ENCODE data around the gene OR2A5.
"Not testable (repeated sequence)": the region's sequence is repeated elsewhere in the genome, so short reads cannot be mapped to it uniquely, and the experiment has no call there.

Gene OR2A5, protein sequence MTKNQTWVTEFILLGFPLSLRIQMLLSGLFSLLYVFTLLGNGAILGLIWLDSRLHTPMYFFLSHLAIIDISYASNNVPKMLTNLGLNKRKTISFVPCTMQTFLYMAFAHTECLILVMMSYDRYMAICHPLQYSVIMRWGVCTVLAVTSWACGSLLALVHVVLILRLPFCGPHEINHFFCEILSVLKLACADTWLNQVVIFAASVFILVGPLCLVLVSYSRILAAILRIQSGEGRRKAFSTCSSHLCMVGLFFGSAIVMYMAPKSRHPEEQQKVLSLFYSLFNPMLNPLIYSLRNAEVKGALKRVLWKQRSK

DNA sequence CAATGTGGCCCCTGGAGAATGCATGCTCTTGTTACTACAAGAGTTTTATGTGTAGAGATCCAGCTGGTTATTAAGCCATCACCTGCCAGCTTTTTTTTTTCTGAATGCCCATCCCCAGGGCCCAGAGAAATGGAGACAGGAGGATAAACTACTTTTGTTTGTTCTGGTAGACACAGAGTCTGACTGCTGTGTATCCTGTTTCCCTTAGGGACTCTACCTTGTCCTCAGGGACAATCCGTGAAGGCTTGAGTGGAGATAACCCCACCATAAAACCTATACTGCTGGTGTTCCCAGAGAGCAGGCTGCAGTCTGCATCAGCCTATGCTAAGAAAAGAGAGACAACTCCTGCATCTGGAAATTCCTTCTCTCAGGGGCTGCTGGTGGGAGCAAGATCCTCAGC lies at the start of gene OR2A5:
OR2A5 (plus strand) TSS at position 301 of the 400 bp plus-strand sequence. CDS start 1,454 bp downstream, outside the sequence.
- DNase-seq (ENCODE audit: low spot score), result no peak

DNA sequence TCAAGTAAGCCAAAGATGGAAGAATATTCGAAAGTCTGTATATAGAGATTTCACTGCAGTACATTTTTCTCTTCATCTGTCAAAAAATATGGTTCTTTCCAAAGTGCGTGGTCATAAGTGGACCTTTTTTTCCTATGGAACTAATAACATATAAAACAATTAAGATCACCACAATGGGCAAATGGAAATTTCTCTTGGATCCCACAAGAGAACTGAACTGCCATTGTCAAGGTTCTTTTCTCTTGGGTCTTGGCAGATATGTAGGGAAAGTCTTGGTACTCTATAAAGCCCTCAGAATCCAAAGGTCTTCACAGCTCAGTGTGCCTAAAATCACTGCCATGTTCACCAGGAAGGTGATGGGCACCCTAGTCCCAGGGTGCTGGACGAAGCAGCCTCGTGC lies 48.7 kb upstream of the OR2A5 start, which contains the start of gene OR6B1:
OR6B1 (plus strand) TSS at position 301 of the 400 bp plus-strand sequence. CDS start 3,677 bp downstream, outside the sequence.
- no peak for DNase-seq (ENCODE audit: low spot score)

DNA sequence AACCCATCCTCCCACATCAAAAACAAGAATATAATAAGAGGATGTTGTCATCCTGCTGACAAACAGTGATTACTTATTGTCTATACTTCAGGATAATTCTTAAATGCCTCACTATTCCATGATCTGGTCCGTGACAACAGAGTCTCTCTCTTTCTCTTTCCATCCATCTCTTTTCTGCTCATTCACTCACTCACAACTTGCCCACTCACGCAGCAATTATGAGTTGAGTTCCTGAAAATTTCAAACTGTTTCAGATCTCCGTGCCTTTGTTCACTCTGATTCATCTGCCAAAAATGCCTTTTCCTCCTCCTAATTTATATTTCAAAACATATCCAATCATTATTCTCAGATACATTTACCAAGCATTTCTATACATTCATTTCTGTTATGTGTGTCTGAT lies 47.2 kb upstream of the OR2A5 start:
- DNase-seq (ENCODE audit: low spot score), result no peak

DNA sequence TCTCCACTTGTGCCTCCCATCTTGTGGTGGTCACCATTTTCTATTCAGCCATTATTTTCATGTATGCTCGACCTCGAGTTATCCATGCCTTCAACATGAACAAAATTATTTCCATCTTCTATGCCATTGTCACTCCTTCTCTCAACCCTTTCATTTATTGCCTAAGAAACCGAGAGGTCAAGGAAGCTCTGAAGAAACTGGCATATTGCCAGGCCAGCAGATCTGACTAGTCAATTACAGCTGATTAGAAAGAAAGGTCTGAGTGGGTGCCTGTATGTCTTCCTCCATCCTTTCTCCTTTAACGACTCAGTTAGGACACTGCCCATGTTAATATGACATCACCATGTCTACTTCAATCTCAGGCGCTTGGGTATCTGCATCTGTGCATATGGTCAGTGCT lies 44.0 kb upstream of the OR2A5 start:
- DNase-seq (ENCODE audit: low spot score), result no peak

DNA sequence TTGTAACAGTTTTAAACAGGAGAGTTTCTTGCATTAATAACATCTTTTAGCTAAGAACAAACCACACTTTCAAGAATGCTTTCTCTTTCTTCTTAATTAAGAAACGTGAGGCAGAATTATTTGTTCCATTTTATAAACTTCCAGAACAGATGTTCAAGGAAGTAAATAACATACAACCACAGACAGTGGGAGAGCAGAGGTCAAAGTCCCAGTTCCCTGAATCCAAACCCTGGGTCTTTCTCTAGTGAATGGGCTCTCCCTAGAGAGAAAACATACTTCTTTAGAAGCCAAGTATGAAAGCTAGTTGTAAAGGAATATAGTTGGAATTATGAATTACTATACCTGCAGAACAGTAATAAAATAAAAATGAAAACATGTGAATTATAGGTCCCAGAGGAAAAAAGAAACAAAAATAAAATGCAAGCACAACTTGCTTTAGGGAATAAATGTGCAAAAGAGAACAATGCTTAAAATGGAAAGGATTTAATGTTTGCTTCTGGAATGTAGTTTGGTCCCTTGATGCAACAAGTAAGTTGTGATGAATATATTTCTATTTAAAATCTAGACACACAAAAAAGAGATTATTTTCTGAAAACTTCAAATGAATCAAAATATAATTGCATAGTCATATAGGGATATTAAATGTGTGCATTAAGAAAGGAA lies 42.6 kb upstream of the OR2A5 start:
- DNase-seq (ENCODE audit: low spot score), result no peak

DNA sequence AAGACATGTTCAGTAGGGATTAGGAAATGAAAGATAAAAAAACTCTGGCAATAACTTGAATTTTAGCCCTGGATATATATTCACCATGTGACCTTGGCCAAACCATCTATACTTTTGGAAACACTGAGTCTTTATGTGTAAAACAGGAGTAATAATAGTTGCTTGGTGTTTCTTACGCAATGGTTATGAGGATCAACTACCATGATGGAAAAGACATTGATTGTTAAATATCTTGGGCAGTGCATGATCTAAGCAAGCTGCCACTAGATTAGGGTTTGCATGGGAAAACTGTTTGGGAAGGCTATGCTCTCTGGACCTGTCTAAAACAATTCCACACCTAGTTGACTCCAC lies 42.1 kb upstream of the OR2A5 start:
- DNase-seq (ENCODE audit: low spot score), result no peak

DNA sequence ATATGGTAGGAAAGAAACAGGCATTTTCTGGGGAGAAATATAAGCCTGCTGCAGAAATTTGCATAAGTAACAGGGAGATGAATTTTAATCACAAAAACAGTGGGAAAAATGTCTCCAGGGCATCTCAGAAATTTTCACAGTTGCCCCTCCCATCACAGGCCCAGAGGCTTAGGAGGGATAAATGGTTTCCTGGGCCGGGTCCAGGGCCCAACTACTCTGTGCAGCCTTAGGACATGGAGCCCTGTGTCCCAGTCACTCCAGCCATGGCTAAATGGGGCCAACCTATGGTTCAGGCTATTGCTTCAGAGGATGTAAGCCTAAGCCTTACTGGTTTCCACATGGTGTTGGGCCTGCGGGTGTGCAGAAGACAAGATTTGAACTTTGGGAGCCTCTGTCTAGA lies 39.4 kb upstream of the OR2A5 start:
- DNase-seq (ENCODE audit: low spot score), result no peak

DNA sequence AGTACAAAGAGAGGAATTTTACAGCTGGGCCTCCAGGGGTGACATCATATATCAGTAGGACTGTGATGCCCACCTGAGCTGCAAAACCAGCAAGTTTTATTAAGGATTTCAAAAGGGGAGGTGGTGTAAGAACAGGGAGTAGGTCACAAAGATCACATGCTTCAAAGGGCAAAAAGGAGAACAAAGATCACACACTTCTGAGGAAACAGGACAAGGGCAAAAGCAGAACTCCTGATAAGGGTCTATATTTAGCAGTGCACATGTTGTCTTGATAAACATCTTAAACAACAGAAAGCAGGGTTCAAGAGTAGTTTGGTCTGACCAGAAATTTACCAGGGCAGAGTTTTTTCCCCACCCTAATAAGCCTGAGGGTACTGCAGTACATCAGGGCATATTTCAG lies 38.7 kb upstream of the OR2A5 start:
- DNase-seq (ENCODE audit: low spot score), result not testable (repeated sequence)

DNA sequence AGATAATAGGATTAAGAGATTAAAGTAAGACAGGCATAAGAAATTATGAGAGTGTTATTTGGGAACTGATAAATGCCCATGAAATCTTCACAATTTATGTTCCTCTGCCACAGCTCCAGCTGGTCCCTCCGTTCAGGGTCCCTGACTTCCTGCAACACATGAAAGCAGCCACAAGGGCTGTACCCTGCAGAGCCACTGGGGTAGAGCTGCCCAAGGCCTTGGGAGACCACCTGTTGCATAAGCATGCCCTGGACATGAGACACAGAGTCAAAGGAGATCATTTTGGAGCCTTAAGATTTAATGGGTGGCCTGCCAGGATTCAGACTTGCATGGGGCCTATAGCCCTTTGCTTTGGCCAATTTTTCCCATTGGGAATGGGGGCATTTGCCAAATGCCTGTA lies 37.9 kb upstream of the OR2A5 start:
- DNase-seq (ENCODE audit: low spot score), result not testable (repeated sequence)

DNA sequence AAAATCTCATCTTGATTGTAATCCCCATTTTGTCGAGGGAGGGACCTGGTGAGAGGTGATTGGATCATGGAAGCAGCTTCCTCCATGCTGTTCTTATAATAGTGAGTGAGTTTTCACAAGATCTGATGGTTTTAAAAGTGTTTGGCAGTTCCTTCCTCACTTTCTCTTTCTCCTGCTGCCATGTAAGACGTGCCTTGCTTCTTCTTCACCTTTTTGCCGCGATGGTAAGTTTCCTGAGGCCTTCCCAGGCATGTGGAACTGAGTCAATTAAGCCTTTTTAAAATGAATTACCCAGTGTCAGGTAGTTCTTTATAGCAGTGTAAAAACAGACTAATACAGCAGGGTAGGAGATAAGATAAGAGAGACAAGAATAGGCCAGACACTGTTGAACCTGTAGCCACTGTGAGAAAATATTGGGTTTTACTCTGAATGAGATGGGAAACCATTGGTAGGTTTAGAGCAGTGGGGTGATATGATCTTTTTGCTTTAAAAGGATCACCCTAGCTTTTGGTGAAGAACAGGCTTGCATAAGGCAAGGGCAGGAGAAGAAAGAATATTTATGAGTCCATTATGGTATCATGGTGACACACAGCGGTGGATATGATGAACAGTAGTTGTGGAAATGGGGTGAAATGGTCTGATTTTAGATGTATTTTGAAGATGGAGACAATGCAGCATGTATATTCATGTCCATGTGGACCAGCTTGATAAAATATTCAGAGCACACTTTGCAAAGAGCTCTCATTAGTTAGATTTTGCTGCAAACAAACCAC lies 37.1 kb upstream of the OR2A5 start:
- DNase-seq (ENCODE audit: low spot score), result no peak

DNA sequence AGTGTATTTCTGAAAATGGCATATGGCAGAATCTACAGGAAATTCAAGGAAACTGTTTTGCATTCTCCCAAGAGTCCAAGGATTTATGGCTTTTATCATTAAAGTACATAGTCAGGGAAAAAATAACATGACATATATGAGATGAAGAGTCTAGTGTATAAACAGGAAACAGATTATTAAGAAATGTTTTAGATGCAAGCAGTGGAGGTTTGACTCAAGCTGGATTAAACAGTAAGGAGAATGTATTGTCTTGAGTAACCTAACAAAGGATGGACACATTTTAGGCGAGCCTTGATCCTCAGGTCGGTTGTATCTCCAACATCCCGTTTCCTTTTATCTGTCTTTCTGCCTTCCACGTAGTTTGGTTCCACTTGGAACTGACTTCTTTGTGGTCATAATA lies 30.7 kb upstream of the OR2A5 start:
- DNase-seq (ENCODE audit: low spot score), result no peak

DNA sequence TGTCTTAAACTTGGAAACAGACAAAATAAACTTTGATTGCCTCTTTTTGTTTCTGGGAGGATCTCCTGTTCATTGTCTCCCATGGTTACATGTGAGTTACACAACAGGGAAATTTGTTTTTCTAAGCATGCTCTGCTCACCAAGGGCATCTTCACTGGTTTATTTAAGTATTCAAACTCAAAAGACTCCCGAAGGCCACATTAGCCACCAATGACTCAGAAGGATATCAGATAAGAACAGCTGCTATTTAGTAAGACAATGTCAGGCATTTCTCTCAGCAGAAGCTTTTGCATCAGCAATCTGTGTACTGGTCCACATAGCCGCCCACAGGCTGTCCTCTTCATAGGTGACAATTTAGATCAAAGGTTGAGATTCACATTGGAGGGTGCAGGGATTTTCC lies 29.3 kb upstream of the OR2A5 start:
- DNase-seq (ENCODE audit: low spot score), result no peak

DNA sequence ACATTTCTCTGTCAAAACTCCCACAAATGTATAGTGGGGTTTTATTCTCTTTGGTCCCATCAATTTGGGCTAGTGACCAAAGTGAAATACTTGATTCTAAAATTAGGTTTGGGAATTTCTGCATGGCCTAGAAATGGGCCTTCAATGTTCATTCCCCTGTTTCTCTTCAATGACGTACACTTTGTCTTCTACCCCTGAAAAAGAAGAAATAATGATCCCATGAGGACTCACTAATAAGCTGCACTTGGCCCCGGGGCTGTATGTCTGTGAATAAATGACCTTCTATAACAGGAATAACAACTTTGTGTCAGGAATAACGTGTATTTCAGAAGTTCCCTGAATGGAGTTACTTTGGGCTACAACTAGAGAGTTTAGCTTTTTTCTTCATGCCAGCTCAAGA lies 28.4 kb upstream of the OR2A5 start:
- no peak for DNase-seq (ENCODE audit: low spot score)

DNA sequence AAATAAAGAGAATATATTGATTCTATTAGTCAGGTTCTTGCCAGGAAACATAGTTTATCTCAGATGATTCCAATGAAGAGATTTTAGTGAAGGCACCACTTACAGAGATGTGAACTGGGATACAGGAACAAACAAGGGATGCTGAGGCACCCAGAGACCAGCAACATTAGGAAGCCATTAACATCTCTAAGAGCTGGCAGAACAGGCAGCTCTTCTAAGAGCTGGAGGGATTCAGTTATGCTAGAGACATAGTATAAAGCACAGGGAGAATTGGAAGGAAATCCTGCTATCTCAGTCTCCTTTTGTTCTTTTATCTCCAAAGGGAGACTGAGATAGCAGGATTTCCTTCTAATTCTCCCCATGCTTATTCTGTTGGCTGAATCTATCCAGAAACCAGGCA lies 26.6 kb upstream of the OR2A5 start:
- DNase-seq (ENCODE audit: low spot score), result no peak

DNA sequence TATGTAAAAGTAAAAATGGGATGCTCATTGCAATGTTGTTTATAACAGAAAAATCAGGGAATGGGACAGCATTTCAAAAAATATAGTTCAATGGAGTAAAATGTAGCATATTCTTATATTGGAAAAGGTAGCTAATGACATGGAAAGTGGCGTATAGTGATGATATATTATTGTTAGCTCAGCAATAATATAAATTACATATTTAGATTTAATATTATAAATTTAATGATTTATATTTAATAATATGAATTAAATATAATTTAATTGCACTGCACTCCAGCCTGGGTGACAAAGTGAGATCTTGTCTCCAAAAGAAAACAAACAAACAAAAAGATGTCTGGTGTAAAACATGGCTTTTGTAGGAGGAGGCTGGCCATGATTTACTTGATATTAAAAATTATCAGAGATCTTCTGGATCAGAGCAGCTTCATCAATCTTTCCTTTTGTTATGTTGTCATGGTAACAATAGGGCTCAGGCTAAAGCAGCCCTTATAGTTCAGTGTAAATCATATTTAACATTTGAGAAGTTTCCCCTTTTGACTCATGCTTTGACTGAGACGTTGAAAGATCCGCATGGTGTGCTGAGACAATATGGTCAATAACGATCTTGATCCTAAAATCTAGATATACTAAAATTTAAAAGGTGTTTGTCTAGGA lies 25.4 kb upstream of the OR2A5 start:
- DNase-seq (ENCODE audit: low spot score), result no peak

DNA sequence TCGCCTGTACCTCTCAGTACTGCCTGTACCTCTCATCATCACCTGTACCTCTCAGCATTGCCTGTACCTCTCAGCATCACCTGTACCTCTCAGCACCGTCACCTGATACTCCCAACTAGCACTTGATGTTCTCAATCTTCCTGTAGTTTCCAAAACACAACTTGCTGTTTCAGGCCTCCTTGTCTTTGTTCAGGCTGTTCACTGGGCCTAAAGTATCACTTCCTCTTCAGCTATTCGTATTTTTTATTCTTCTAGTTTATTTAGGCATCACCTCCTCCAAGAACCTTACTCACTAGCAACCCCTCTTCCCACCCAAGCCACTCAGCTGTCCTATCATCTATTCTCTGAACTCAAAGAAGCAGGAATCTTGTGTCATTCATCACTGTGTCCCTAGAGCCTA lies 24.5 kb upstream of the OR2A5 start:
- no peak for DNase-seq (ENCODE audit: low spot score)

DNA sequence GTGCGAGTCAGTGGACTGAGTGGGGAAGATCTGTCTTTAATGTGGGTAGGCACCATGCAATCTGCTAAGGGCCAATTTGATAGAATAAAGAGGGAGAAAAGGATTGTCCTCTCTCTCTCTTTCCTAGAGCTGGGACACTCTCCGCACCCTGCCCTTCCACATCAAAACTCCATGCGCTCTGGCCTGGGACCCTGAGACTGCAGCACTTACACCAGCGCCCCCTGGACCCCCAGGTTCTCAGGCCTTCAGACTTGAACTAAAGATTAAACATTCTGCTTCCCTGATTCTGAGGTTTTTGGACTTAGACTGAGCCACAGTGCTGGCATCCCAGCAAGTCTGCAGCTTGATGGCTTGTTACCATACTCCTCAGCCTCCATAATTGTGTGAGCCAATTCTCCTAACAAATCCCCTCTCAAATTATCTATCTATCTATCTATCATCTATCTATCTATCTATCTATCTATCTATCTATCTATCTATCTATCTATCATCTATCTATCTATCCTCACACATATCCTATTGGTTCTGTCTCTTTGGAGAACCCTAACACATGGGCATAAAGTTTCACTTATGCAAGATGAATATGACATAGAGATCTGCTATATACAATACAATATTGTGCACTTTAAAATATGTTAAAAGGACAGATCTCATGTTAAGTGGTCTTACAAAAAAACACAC lies 22.4 kb upstream of the OR2A5 start:
- DNase-seq (ENCODE audit: low spot score), result no peak

DNA sequence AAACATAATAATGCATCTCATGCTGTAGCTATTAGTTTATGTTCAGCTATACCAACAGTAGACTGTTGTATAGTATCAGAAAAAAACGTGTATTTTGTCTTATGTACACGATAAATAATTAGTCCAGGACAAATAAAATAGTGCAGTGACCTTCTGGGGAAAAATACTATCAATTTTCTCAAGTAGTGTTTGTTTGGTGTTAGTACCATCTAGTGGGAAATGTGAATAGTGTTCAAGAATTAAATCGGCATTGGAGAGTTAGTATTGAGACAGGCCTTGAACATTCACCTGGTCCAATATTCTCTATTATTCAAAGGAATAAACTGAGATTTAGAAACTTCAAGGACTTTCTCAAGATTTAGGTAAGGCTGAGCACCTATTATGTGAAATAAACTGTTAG lies 21.7 kb upstream of the OR2A5 start:
- DNase-seq (ENCODE audit: low spot score), result peak; percentile 28

DNA sequence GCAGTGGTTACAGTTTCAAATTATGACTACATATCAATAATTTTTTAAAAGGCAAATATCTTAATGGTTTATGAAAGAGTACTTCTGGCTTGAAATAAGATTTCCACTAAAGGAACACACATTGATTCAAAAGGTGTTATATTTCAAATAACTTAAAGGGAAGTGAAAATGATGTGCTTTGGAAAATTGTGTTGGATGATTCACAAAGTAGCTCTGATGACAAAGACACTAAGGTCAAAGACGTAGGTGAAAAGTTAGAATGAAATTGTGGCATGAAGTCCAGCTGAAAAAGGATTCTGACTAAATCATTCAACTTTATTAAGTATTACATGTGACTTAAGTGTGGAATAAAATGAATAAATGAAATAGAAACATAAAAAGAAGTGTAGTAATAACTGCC lies 20.8 kb upstream of the OR2A5 start:
- no peak for DNase-seq (ENCODE audit: low spot score)

DNA sequence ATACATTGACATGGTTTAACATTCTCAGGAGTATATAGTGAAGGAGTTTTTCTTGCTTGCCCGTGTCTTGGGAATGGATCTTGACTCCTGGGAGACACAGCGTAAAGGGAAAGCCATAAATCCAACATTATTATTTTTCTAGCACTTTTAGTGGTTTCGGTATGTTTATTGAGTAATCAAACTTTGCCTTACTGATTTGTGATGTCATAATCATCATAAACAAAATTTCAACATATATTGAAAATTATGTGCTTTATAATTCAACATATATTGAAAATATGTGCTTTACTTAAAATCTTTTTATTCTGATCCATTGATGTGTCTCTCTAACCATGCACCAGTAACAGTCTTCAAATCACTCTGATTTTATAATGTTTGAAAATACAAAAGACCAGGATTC lies 20.2 kb upstream of the OR2A5 start:
- no peak for DNase-seq (ENCODE audit: low spot score)

DNA sequence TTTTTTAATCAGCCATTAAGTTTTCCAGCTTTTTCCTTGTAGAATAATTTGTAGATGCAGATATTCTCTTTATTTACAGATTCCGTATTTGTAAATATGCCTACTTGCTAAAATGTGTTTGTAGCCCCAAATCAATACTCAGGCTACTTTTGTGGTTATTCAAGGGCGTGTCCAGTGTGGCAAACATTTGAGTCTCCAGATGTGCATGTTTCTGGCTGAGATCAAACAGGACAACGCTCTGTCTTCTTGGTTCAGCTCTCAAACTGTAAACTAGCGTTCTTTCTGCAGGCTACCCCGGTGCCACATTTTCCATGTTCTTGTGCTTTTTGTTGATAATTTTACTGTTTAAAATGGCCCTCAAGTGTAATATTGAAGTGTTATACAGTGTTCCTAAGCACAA lies 16.2 kb upstream of the OR2A5 start:
- no peak for DNase-seq (ENCODE audit: low spot score)

Measured in NAMALWA (cell line).